Measurements from ENCODE around the gene TIMP2. TPM values are rescaled to one million over a fixed set of nuclear protein-coding genes. Genes with fewer than 3 reads are reported as not detected.

The TIMP2 gene
- total and polyA plus RNA-seq, 2 of the 13 experiments (the other 11 are each of a cell fraction or from before 2014, with no cell fraction given), result 3.8 to 8.5 TPM

- in situ Hi-C loops (cut with HindIII; ENCODE audit: extremely low pct_ligation_motif_present, low pct_unique_long_range_greater_than_20kb) (no loop called here), intact Hi-C loops (cut with micrococcal nuclease; ENCODE audit: unreplicated experiment) (loop anchor here (5.0 kb wide), 1 partner anchor 34 kb away; no protein-coding TSS in a partner anchor)
- Histone ChIP-seq H3K27ac (ENCODE audit: extremely low read length, insufficient read depth, low read length) (no peak overlapping the region), H3K36me3 (replicated peaks in 1 of 2; ENCODE audit: control insufficient read depth in 1 of 2, insufficient read depth in 2 of 2, low read length in 2 of 2) (peaks cover 68 to 94% of the 10 kb centered on the region in 2 experiments), H3K9ac (ENCODE audit: insufficient read depth, low read depth, low read length) (no peak overlapping the region), H2AFZ (ENCODE audit: low read length) (no peak overlapping the region), H3K4me1 (ENCODE audit: insufficient read depth, low read length) (peaks cover 11% of the 10 kb centered on the region), H3K79me2 (ENCODE audit: insufficient read depth, low read length) (peaks cover 20% of the 10 kb centered on the region), H4K20me1 (ENCODE audit: insufficient read depth, low read length) (peaks cover 6% of the 10 kb centered on the region), H3K27me3 (ENCODE audit: control insufficient read depth in 1 of 2, insufficient read depth in 2 of 2, low read length in 2 of 2) (no peaks in the 10 kb centered on the region), H3K4me3 (replicated peaks in 1 of 3; ENCODE audit: insufficient read depth in 1 of 3, low read depth in 2 of 3, low read length in 3 of 3) (no peak overlapping the region), H3K4me2 (ENCODE audit: low read depth, low read length) (no peak overlapping the region), H3K9me3 (ENCODE audit: low read length) (no peaks in the 10 kb centered on the region)
- WGBS (ENCODE audit: low lambda C conversion rate), result 99% methylated on average over 5 of the region's 5 CpGs
- ChIA-PET POLR2A (no interaction called here), CTCF (ENCODE audit: low intra/inter-chr PET ratio, low total read pairs) (no interaction called here)
- DNase-seq (ENCODE audit: low spot score) (no peak), ATAC-seq (no peak), FAIRE-seq (no peak)
- BruUV-seq (replicated peaks), result no TSS peak
- TF ChIP-seq KLF15 (CRISPR knock-in tag; IDR thresholded peaks at IDR 0.05; ENCODE audit: borderline replicate concordance) (no peak), SMARCE1 (IDR thresholded peaks at IDR 0.05; ENCODE audit: borderline replicate concordance) (no peak), ZNF235 (CRISPR knock-in tag; IDR thresholded peaks at IDR 0.05; ENCODE audit: borderline replicate concordance) (no peak), CHD2 (IDR thresholded peaks at IDR 0.05; ENCODE audit: low read depth, low read length) (no peak), ZNF124 (CRISPR knock-in tag; IDR thresholded peaks at IDR 0.05) (no peak), ZBTB42 (CRISPR knock-in tag; IDR thresholded peaks at IDR 0.05) (no peak), ZNF879 (CRISPR knock-in tag; IDR thresholded peaks at IDR 0.05) (no peak), ZNF597 (CRISPR knock-in tag; IDR thresholded peaks at IDR 0.05) (no peak), ZNF263 (CRISPR knock-in tag; IDR thresholded peaks at IDR 0.05) (no peak), ZNF281 (CRISPR knock-in tag; IDR thresholded peaks at IDR 0.05; ENCODE audit: borderline replicate concordance) (no peak), ELF3 (CRISPR knock-in tag; IDR thresholded peaks at IDR 0.05) (no peak), KMT2B (CRISPR knock-in tag; IDR thresholded peaks at IDR 0.05) (no peak)
These were observed 98.8 kb downstream of the TIMP2 start for GRCh38 chr17:78826421-78826820.
